ENCODE results near the gene EDDM3A. TPM values are rescaled to one million over a fixed set of nuclear protein-coding genes. Genes with fewer than 3 reads are reported as not detected.

Gene EDDM3A
- polyA plus RNA-seq, 1 of the 3 experiments (the other 2 are of a cell fraction) = not detected

- no peak overlapping the region for H3K4me3 ChIP-seq (ENCODE audit: low read depth in 2 of 2, low read length in 1 of 2)
- H4K20me1 ChIP-seq (ENCODE audit: insufficient read depth) = no peaks in the 10 kb centered on the region
- no peaks in the 10 kb centered on the region for H3F3A ChIP-seq (replicated peaks; ENCODE audit: insufficient read depth)
- H3K9ac ChIP-seq = no peak overlapping the region
- no peak overlapping the region for H2AFZ ChIP-seq (ENCODE audit: low read depth)
- peaks cover 18% of the 10 kb centered on the region; the same call in 1 of the 2 replicates for H3K27me3 ChIP-seq (ENCODE audit: insufficient read depth)
- no peak overlapping the region for H3K4me2 ChIP-seq
- POLR2A ChIA-PET = no interaction called here
- no peaks in the 10 kb centered on the region for H3K9me2 ChIP-seq
- H3K9me3 ChIP-seq = no peaks in the 10 kb centered on the region
- no peak for TF ChIP-seq TEAD4 (IDR thresholded peaks at IDR 0.05; ENCODE audit: borderline replicate concordance, insufficient read depth)
- TF ChIP-seq EP300 (IDR thresholded peaks at IDR 0.05; ENCODE audit: borderline replicate concordance in 1 of 2, low read depth in 1 of 2, low read length in 1 of 2) = no peak
- no peak for TF ChIP-seq RAD21 (IDR thresholded peaks at IDR 0.05; ENCODE audit: low read length)
- no peaks in the 10 kb centered on the region for H3K79me2 ChIP-seq (ENCODE audit: insufficient read depth)
- no peaks in the 10 kb centered on the region for H3K4me1 ChIP-seq (ENCODE audit: control insufficient read depth in 1 of 2, insufficient read depth in 2 of 2, low read depth in 1 of 2, low read length in 1 of 2)
- H3K27ac ChIP-seq (ENCODE audit: low read depth in 2 of 2, low read length in 1 of 2) = no peak overlapping the region
- H3K36me3 ChIP-seq (replicated peaks in 1 of 2; ENCODE audit: control insufficient read depth in 1 of 2, insufficient read depth in 2 of 2, low read length in 1 of 2) = no peaks in the 10 kb centered on the region
- CTCF ChIA-PET = interaction anchor here (1.2 kb wide), 1 partner anchor 15 kb away, joined by 4 read pairs; no protein-coding TSS in a partner anchor
- 0% methylated on average over 3 of the region's 3 CpGs for WGBS (ENCODE audit: low lambda C conversion rate)
- DNase-seq = no peak
Observed at GRCh38 chr14:20768593-20768892, 22.9 kb downstream of the EDDM3A start.

- Histone ChIP-seq H3K9ac (no peak overlapping the region), H3K4me2 (no peak overlapping the region), H3K9me2 (no peaks in the 10 kb centered on the region), H4K20me1 (ENCODE audit: insufficient read depth) (no peaks in the 10 kb centered on the region), H3K27me3 (ENCODE audit: insufficient read depth) (peaks cover 21% of the 10 kb centered on the region; the same call in 1 of the 2 replicates), H3K79me2 (ENCODE audit: insufficient read depth) (no peaks in the 10 kb centered on the region), H3K27ac (ENCODE audit: low read depth in 2 of 2, low read length in 1 of 2) (no peak overlapping the region), H2AFZ (ENCODE audit: low read depth) (no peak overlapping the region), H3F3A (replicated peaks; ENCODE audit: insufficient read depth) (no peaks in the 10 kb centered on the region), H3K9me3 (no peaks in the 10 kb centered on the region), H3K4me1 (ENCODE audit: control insufficient read depth in 1 of 2, insufficient read depth in 2 of 2, low read depth in 1 of 2, low read length in 1 of 2) (no peaks in the 10 kb centered on the region), H3K36me3 (replicated peaks in 1 of 2; ENCODE audit: control insufficient read depth in 1 of 2, insufficient read depth in 2 of 2, low read length in 1 of 2) (no peaks in the 10 kb centered on the region), H3K4me3 (ENCODE audit: low read depth in 2 of 2, low read length in 1 of 2) (no peak overlapping the region)
- 5% methylated on average over 3 of the region's 3 CpGs for WGBS (ENCODE audit: low lambda C conversion rate)
- no peak for DNase-seq
- ChIA-PET POLR2A (no interaction called here), CTCF (interaction anchor here (1.2 kb wide), 1 partner anchor 14 kb away, joined by 4 read pairs; no protein-coding TSS in a partner anchor)
- no peak for TF ChIP-seq TEAD4 (IDR thresholded peaks at IDR 0.05; ENCODE audit: borderline replicate concordance, insufficient read depth)
- no peak for TF ChIP-seq REST (IDR thresholded peaks at IDR 0.05; ENCODE audit: low read depth, low read length)
- no peak for TF ChIP-seq IRF3 (IDR thresholded peaks at IDR 0.05; ENCODE audit: low read depth, low read length)
- TF ChIP-seq RFX5 (IDR thresholded peaks at IDR 0.05; ENCODE audit: low read length) = no peak
- no peak for TF ChIP-seq NFIC (IDR thresholded peaks at IDR 0.05; ENCODE audit: borderline replicate concordance)
- no peak for TF ChIP-seq FOXJ3 (CRISPR knock-in tag; IDR thresholded peaks at IDR 0.05)
- TF ChIP-seq GABPA (IDR thresholded peaks at IDR 0.05; ENCODE audit: low read depth) = no peak
- TF ChIP-seq ZBTB33 (IDR thresholded peaks at IDR 0.05; ENCODE audit: borderline replicate concordance, low read depth) = no peak
- no peak for TF ChIP-seq SIN3A (IDR thresholded peaks at IDR 0.05; ENCODE audit: borderline replicate concordance, low read depth, low read length)
- no peak for TF ChIP-seq NRF1 (IDR thresholded peaks at IDR 0.05; ENCODE audit: low read depth, low read length)
- TF ChIP-seq RXRA (IDR thresholded peaks at IDR 0.05; ENCODE audit: borderline replicate concordance, low read depth) = no peak
- no peak for TF ChIP-seq EZH2phosphoT487 (IDR thresholded peaks at IDR 0.05; ENCODE audit: borderline replicate concordance, low read depth)
- TF ChIP-seq ELF1 (IDR thresholded peaks at IDR 0.05) = no peak
- no peak for TF ChIP-seq USF2 (IDR thresholded peaks at IDR 0.05; ENCODE audit: borderline replicate concordance, low read depth, low read length)
- no peak for TF ChIP-seq MAX (IDR thresholded peaks at IDR 0.05; ENCODE audit: low read depth)
Observed at GRCh38 chr14:20769421-20769820, 23.7 kb downstream of the EDDM3A start.
